Measurements from ENCODE around the gene SPDYA. TPM values are rescaled to one million over a fixed set of nuclear protein-coding genes. Genes with fewer than 3 reads are reported as not detected.

Gene SPDYA
- total RNA-seq, 1 experiment from 2014 or later: 0.24 TPM

Other genes starting within 250 kb of the SPDYA start
- gene PPP1CB, start 59.0 kb upstream of the SPDYA start, total RNA-seq (2014; rRNA removed; shearing (Covaris generic)): 206 and 247 TPM in 2 replicates
- 14.6 and 16.6 TPM in 2 replicates for gene TRMT61B, start 59.5 kb downstream of the SPDYA start, total RNA-seq (2014; rRNA removed; shearing (Covaris generic))
- gene WDR43, start 83.8 kb downstream of the SPDYA start, total RNA-seq (2014; rRNA removed; shearing (Covaris generic)): 57.5 and 79.2 TPM in 2 replicates
- gene TOGARAM2, start 170.5 kb downstream of the SPDYA start, total RNA-seq (2014; rRNA removed; shearing (Covaris generic)): 0.03 TPM in 1 of 2 replicates, not detected in the other

Measured in SJSA1 (cell line).